T-helper 2 cell treated with Interferon-gamma antibody and Interleukin-4, amounts not matched to agents 5 μg/mL and 100 μg/mL, for 36 hours (primary cell): ENCODE results near the gene PLEKHA6.
A peak's percentile ranks its signal among the peaks of the same experiment; 100 is the strongest.

Source experiments
- DNase-seq: peaks from one replicate; pipeline ENCODE4 v3.0.0; 2021; ENCODE audit warnings: low spot score
- H3K27ac Mint-ChIP-seq: one replicate; pipeline ENCODE4 v1.8.0; 2021; ENCODE audit warnings: mild to moderate bottlenecking, mixed read lengths
- H3K27me3 Mint-ChIP-seq: one replicate; pipeline ENCODE4 v1.8.0; 2021; ENCODE audit warnings: low read depth, mixed read lengths
- H3K36me3 Mint-ChIP-seq: one replicate; pipeline ENCODE4 v1.8.0; 2021; ENCODE audit warnings: low read depth, mixed read lengths
- H3K4me1 Mint-ChIP-seq: one replicate; pipeline ENCODE4 v1.8.0; 2021; ENCODE audit warnings: low read depth, mixed read lengths
- H3K4me3 Mint-ChIP-seq: one replicate; pipeline ENCODE4 v1.8.0; 2022; ENCODE audit warnings: mild to moderate bottlenecking, moderate library complexity, mixed read lengths
- H3K9me3 Mint-ChIP-seq: one replicate; pipeline ENCODE4 v1.8.0; 2021; ENCODE audit warnings: mixed read lengths

The PLEKHA6 gene

DNA sequence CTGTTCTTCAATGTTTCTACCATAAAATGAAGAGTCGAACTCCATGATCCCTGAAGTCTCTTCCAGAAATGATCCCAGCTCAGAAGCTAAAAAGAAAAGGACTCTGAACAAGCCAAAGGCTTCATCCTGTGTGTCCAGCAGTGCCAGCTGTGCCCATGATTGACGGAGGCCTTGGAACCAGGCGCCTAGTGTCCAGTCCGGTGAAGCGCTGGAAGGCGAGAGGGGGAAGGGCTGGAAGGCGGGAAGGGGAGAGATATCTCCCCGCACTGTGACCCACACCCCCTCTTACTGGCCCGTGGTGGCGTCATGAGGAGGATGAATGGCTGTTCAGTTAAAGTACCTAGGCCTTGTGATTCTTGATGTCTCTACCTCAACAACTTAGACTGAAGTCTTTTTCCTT lies 10.4 kb upstream of the PLEKHA6 start:
- peaks cover 4% of the 10 kb centered on the region for H3K4me1 Mint-ChIP-seq
- H3K4me3 Mint-ChIP-seq, result no peak overlapping the region
- no peak overlapping the region for H3K27ac Mint-ChIP-seq
- no peaks in the 10 kb centered on the region for H3K9me3 Mint-ChIP-seq
- DNase-seq, result no peak
- H3K27me3 Mint-ChIP-seq, result peaks cover 7% of the 10 kb centered on the region
- no peaks in the 10 kb centered on the region for H3K36me3 Mint-ChIP-seq

GRCh38 chr1:204368996-204369726 lies 9.4 kb upstream of the PLEKHA6 start:
- Mint-ChIP-seq H3K4me1 (peaks cover 8% of the 10 kb centered on the region), H3K4me3 (no peak overlapping the region), H3K27ac (no peak overlapping the region), H3K9me3 (no peaks in the 10 kb centered on the region), H3K36me3 (no peaks in the 10 kb centered on the region), H3K27me3 (peaks cover 7% of the 10 kb centered on the region)
- no peak for DNase-seq

DNA sequence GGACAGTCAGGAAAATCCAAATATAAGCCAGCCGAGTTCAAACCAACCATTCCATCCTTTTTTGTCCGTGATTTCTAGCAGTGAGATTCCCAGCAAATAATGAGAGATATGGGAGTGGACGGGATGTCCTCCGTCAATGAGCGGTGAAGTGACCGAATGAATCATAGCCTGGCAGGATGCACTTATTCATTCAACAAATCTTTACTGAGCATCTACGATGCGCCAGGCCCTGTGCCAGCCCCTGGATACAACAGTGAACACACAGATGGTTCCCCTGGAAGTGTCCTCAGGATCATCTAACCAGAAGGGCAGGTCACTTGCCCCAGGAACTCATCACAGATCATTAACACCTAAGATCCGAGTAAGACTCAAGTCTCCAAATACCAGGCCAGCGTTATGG lies 8.2 kb upstream of the PLEKHA6 start:
- H3K4me3 Mint-ChIP-seq, result no peak overlapping the region
- no peak overlapping the region for H3K27ac Mint-ChIP-seq
- no peak for DNase-seq
- no peaks in the 10 kb centered on the region for H3K9me3 Mint-ChIP-seq
- H3K36me3 Mint-ChIP-seq, result no peaks in the 10 kb centered on the region
- peaks cover 12% of the 10 kb centered on the region for H3K4me1 Mint-ChIP-seq
- peaks cover 7% of the 10 kb centered on the region for H3K27me3 Mint-ChIP-seq

DNA sequence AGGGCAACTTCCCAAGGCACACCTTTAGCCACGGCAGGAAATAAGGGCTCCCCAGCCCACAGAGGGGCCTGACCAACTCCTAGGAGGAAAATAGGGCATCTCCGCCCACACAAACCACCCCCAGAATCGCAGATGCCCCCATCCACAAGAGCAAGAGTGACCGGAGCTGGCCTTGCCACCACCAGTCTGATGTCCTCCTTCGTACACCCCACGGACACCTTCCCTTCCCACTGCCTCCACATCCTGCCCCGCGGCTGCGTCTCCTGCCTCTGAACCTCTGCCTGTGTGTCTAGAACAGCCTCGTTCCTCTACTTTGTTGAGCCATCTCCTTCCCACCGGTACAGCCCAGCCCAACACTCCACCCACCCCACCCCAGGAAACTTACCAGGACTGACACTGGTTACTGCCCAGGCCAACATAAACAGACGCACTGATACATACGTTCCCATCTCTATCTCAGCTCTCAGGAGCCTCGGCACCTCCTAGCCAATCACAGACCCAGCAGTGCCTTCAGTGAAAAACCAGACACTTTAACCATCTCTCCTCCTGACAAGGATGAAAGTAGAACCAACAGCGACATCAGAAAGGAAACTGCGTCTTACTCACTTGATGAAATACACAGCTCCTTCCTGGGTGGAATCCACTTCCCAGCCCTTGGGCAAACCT lies 7.6 kb upstream of the PLEKHA6 start:
- H3K9me3 Mint-ChIP-seq, result no peaks in the 10 kb centered on the region
- peaks cover 4% of the 10 kb centered on the region for H3K27me3 Mint-ChIP-seq
- peaks cover 12% of the 10 kb centered on the region for H3K4me1 Mint-ChIP-seq
- no peak overlapping the region for H3K4me3 Mint-ChIP-seq
- no peaks in the 10 kb centered on the region for H3K36me3 Mint-ChIP-seq
- no peak overlapping the region for H3K27ac Mint-ChIP-seq
- DNase-seq, result no peak

DNA sequence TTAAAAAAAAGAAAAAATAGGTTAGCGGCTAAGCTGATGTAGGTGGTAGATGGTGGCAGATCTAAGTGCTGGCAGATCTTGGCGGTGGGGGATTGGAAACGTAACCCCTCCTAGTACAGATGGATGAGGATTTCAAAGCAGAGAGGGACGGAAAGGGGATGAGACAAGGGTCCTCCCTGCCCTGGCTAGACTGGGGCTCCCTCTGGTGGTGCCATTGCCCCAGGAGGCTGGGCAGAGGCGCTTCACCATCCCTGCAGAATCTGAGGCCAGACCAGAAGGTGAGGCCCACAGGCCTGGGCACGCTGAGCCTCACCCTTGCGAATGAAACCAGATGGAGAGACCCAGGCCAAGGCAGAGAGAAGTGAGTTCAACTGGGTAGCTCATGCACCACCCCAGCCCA lies 7.0 kb upstream of the PLEKHA6 start:
- no peak for DNase-seq
- no peaks in the 10 kb centered on the region for H3K36me3 Mint-ChIP-seq
- no peak overlapping the region for H3K4me3 Mint-ChIP-seq

DNA sequence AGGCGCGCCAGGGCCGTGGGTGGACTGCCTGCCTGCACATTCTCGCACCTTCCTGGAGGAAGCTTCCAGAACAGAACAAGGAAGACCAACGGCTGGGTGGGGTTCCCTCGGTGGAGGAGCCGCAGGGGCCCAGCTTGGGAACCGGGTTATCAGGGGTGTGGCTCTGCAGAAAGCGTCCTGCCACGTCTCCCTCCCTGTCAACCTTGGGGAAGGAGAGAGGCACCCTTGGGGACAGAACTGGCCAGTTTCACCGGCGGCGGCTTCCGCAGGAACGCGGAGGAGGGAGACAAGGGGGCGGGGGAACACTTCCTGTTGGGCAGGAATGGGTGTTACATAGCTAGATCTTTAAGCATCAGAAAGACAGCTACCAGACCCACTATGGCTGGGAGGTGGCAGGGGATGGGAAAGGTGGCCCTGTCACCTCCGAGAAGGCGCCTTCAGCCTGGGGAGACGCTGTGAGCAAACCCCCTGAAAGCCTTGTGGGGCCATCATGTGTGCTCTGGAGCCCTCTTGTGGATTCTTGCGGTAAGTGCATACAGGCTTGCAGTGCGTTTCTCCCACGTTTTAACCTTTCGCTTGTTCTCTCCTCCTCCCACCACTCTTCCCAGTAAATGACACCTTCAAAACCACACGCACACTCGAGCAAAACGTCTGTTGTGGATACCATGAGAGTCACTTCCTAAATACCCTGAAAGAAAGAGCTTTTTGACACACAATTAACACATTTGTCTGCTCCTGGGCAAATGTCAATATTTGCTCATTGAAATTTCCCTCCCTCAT lies 3.8 kb upstream of the PLEKHA6 start:
- DNase-seq, result peak; percentile 84
- Mint-ChIP-seq H3K27ac (peak overlapping the region; percentile 45), H3K4me3 (peak overlapping the region; percentile 44), H3K4me1 (peaks cover 13% of the 10 kb centered on the region), H3K36me3 (no peaks in the 10 kb centered on the region), H3K27me3 (no peaks in the 10 kb centered on the region), H3K9me3 (no peaks in the 10 kb centered on the region)

More for the DNA sequence above, 7.0 kb upstream of the PLEKHA6 start:
- Mint-ChIP-seq H3K9me3 (no peaks in the 10 kb centered on the region), H3K27ac (no peak overlapping the region), H3K27me3 (peaks cover 2% of the 10 kb centered on the region), H3K4me1 (peaks cover 12% of the 10 kb centered on the region)

DNA sequence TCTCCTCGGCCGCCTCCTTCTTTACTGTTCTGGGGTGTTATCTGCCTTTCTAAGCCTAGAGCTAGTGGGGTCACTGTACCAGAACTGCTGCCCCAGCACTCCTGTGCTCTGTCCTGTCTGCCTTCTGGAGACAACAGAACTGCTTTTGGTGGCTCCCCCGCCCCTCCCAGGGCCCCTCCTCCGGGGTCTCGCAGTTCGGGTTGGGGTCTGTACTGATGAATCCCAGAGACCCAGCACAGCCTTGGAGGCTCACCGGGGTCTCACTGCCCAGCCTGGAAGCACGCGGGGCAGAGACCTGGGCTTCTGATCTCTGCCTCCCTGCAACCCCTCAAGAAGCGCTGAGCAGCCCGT lies 3.2 kb upstream of the PLEKHA6 start:
- Mint-ChIP-seq H3K4me1 (peaks cover 13% of the 10 kb centered on the region), H3K4me3 (peak overlapping the region; percentile 44), H3K27me3 (no peaks in the 10 kb centered on the region), H3K9me3 (no peaks in the 10 kb centered on the region), H3K36me3 (no peaks in the 10 kb centered on the region), H3K27ac (no peak overlapping the region)
- no peak for DNase-seq

- no peak overlapping the region for H3K27ac Mint-ChIP-seq
- H3K9me3 Mint-ChIP-seq, result no peaks in the 10 kb centered on the region
- H3K4me1 Mint-ChIP-seq, result peaks cover 13% of the 10 kb centered on the region
- no peaks in the 10 kb centered on the region for H3K27me3 Mint-ChIP-seq
- DNase-seq, result no peak
- no peak overlapping the region for H3K4me3 Mint-ChIP-seq
- H3K36me3 Mint-ChIP-seq, result no peaks in the 10 kb centered on the region
These were observed 2.1 kb upstream of the PLEKHA6 start for GRCh38 chr1:204361781-204362180.

DNA sequence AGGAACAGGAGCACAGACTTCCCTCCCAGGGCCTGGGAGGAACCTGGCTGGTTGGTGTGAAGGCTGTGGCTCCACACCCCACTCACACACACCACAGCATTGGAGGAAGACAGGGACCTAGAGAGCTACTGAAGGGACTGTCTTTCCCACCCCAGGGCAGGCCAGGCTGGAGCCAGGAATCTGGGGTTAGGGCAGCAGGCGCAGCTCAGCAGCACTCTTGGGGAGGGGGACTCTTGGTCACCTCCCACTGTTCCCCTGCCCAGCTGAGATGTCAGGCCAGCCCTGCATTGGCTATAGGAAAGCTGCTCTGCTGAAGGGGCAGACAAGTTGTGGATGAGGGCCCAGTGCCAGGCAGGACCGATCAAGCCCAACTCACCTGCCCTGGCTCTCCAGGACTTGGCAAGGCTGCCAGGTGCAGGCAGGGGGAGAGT lies 1.6 kb upstream of the PLEKHA6 start:
- Mint-ChIP-seq H3K9me3 (no peaks in the 10 kb centered on the region), H3K4me1 (peaks cover 13% of the 10 kb centered on the region), H3K4me3 (no peak overlapping the region), H3K36me3 (no peaks in the 10 kb centered on the region), H3K27ac (no peak overlapping the region), H3K27me3 (no peaks in the 10 kb centered on the region)
- DNase-seq, result no peak

DNA sequence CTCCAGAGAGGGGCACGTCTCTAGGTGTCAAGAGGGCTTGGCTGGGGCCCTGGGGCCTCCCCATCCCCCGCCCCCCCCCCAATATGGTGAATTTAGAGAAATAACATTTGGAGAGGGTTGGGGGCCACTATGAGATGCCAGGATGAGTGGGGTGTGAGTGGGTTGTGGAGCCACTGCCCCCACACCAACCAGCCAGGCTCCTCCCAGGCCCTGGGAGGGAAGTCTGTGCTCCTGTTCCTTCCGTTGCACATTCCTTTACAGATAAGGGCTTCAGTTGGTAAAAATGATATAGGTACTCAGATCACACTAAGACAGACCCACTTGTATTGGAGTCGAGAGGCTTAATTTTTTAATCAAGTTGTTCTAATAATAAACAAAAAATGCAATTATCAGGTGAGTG lies 585 bp upstream of the PLEKHA6 start:
- Mint-ChIP-seq H3K27ac (no peak overlapping the region), H3K9me3 (no peaks in the 10 kb centered on the region), H3K36me3 (no peaks in the 10 kb centered on the region), H3K4me1 (peaks cover 11% of the 10 kb centered on the region), H3K4me3 (no peak overlapping the region), H3K27me3 (no peaks in the 10 kb centered on the region)
- DNase-seq, result no peak

DNA sequence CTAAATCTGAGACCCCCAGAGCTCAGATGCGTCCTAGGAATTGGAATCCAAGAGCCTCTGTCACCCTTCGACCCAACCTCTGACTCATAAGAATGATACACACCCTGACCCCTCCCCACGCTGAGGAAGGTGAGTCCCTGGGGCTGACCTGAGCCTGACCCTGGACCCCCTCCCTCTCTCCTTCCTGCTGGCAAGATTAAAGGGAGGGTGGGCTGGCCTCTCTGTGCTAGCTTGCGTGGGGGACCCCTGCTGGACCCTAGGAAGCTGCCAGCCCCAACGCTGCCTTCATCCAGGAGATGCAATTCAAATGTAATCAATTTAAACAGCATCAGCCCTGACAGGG lies 627 bp downstream of the PLEKHA6 start:
- no peaks in the 10 kb centered on the region for H3K27me3 Mint-ChIP-seq
- DNase-seq, result no peak
- H3K36me3 Mint-ChIP-seq, result no peaks in the 10 kb centered on the region
- no peak overlapping the region for H3K27ac Mint-ChIP-seq
- no peaks in the 10 kb centered on the region for H3K9me3 Mint-ChIP-seq
- peaks cover 7% of the 10 kb centered on the region for H3K4me1 Mint-ChIP-seq
- no peak overlapping the region for H3K4me3 Mint-ChIP-seq

- Mint-ChIP-seq H3K4me1 (peaks cover 3% of the 10 kb centered on the region), H3K4me3 (no peak overlapping the region), H3K36me3 (no peaks in the 10 kb centered on the region), H3K27ac (no peak overlapping the region), H3K9me3 (no peaks in the 10 kb centered on the region), H3K27me3 (no peaks in the 10 kb centered on the region)
- DNase-seq, result no peak
These were observed 1.1 kb downstream of the PLEKHA6 start for GRCh38 chr1:204358605-204359004.

GRCh38 chr1:204357551-204358490 lies 1.9 kb downstream of the PLEKHA6 start:
- no peaks in the 10 kb centered on the region for H3K27me3 Mint-ChIP-seq

More at GRCh38 chr1:204357551-204358490, 1.9 kb downstream of the PLEKHA6 start:
- H3K9me3 Mint-ChIP-seq, result no peaks in the 10 kb centered on the region
- H3K4me1 Mint-ChIP-seq, result peaks cover 3% of the 10 kb centered on the region
- H3K27ac Mint-ChIP-seq, result no peak overlapping the region
- H3K4me3 Mint-ChIP-seq, result no peak overlapping the region
- no peaks in the 10 kb centered on the region for H3K36me3 Mint-ChIP-seq
- no peak for DNase-seq
